SIG-M5 treated with dmso at 0.1 percent for 504 hours (cell line): Measurements from ENCODE around the gene PDGFB.

Source experiments
- DNase-seq: peaks from one replicate; lab custom pipeline; 2025; ENCODE audit not compliant: unreplicated experiment; lab: John Stamatoyannopoulos, UW

The PDGFB gene

GRCh38 chr22:39208013-39208680 is 36.6 kb downstream of the PDGFB start:
- DNase-seq, result no peak

DNA sequence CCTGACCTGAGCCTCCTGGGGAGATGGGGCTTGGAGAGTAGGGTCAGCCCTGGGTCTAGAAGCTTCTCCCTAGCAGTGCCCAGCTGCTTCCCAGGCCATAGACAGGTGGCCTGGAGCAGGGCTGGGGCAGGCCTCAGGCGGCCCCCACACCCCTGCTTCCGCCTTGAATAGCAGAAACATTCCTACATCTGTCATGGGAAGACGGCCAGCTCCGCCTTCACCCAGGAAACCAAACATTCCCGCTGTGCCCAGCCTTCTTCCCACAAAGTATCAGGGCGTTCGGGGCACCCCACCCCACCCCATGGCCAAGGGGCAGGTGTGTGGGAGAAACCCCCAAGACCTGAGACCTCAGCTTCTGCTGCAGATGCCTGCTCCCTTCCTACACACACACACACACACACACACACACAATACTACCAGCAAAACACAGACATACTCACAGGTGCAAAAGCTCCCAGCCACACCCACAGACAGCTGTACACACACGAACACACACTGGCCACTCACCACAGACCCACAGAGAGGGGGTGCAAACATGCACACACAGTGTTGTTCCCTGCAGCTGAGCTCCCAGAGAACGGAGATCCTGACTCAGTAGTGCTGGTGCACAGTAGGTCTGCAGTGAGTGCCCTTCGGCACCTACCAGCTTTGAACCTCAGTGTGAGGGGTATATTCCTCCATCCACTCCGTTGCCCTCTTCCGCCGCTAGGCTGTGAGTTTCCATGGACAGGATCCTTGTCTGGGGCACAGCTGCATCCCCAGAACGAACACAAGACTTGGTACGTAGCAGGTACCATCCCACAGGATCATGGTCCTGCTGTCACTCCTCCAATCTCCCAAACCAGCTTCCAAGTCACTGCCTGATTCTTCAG is 37.4 kb downstream of the PDGFB start:
- no peak for DNase-seq

- DNase-seq, result no peak
Observed at GRCh38 chr22:39206491-39206890, 38.3 kb downstream of the PDGFB start.

DNA sequence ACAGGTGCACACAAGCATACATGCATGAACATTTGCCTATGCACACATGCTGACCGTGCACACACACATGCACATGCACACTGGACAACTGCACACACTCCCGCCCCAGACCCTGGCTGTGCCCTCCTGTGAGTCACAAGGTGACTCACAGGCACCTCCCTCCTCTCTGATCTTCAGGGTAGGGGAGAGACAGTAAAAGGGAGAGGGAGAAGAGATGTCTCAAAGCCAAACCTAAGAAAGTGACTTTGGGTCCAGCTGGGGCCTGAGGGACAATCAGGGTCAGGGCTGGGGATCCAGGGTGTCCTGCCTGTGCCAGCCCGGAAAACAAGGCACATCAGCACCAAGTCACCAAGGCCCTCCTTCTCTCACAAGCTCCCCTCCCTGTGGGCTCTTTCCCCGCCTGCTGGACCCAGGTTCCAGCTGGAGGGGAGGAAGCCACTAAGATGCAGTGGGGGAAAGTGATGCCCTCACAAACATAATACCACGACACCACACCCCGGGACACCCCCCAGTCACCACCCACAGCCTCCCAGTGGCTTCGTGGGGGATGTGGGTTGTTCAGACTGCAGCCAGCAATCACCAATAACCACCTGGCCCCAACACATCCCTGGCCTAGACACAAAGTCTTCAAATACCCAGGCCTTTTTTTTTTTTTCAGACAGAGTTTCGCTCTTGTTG is 39.3 kb downstream of the PDGFB start:
- DNase-seq, result no peak

DNA sequence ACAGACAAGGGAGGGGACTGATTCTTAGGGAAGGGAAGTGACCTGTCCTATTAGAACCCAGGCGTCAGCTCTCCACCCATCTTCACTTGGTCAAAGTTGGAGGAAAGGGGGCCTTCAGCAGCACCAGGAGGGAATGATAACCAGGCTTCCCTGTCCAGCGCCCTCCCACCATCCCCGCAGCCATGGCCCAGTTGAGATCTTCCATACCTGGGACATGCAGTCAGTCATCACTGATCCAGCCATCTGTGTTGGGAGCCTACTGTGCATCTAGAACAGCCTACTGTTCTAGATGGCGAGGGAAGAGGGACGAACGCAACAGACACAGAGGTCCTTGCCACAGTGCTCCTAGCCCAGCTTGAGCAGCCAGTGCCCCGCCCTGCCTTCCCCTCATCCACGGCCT is 40.6 kb downstream of the PDGFB start:
- no peak for DNase-seq

- no peak for DNase-seq
Observed at GRCh38 chr22:39197578-39197977, 47.2 kb downstream of the PDGFB start.

GRCh38 chr22:39194098-39194497 is 50.7 kb downstream of the PDGFB start:
- DNase-seq, result no peak

DNA sequence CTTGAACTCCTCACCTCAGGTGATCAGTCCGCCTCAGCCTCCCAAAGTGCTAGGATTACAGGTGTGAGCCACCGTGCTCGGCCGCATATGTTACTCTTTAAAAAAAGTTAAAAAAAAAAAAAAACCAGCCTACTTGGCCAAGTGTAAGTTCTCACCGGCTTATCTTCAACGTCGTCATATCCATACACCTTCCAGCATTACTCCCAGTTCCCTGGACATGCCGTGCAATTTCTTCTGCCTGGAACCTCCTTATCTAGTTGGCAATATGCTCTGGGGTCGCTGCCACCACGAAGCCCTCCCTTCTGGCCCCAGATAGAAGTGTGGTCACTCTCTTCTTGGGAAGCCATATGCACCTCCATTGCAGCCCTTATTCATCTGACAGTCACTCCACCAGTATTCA is 56.0 kb downstream of the PDGFB start:
- DNase-seq, result no peak

DNA sequence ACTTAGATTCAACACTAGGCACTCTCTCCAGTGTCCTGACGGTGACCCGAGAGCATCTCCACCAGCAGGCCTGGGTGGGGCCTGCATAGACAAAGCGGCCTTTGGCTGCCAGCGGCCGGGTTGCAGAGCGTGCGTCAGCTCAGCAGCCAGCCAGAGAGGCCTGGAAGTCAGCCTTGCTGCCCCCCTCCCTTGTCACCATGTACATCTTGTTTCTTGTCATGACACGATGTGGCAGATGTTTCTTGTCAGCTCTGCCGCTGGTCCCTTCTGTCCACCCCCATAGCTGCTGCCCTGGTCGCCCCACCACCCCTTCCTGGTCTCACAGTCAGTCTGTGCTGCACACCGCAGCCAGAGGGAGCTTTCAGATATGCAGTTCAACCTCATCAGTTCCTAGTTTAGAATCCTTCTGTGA is 59.2 kb downstream of the PDGFB start:
- DNase-seq, result no peak

GRCh38 chr22:39184586-39185577 is 59.9 kb downstream of the PDGFB start:
- no peak for DNase-seq

DNA sequence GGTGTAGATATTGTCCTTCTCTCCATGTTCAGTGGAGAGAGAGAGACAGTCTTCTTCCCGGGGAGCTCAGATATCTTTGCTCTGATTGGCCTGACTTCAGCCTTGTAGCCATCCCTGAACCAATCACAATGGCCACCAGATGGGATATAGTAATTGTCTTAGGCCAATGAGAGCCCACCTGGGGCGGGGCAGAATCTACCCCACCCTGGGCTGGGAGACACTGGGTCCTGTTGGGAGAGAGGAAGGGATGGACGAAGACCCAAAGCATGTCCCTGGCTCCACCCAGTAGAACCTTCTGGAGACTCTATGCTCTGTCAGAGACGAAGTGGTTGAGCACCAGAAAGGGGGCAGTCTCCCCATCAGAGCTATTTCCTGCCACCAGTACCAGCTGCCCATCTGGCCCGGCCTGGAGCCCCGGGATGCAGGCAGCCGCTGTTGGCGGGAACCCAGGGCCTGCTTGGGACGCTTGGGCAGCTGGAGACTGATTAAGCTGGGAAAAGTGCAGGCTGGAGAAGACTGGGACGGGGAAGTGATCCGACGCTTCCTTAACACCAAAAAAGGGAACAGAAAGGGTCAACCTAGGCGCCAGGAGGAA is 60.7 kb downstream of the PDGFB start:
- DNase-seq, result no peak

DNA sequence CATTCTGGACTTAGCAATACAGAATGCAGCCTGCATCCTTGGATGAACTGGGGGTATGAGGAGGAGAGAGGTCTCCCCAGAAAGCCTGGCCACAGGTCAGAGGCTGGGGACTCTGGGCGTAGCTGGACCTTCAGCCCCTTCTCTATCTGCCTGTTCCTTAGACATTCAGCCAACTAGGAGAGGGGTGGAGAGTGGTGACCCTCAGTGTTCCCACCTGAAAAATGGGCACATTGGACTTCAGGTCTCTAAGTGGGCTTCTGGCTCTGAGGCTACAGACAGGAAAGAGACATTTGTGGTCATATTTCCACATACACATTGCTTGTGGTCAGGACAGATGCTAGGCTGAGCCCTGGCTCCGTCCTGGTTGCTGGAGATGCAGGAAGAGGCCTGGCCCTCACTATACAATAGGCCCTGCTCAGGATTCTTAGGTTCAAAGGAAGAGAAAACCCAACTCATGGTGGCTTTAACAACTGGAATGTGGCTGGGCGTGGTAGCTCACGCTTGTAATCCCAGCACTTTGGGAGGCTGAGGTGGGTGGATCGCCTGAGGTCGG is 62.2 kb downstream of the PDGFB start:
- no peak for DNase-seq

- no peak for DNase-seq
Observed at GRCh38 chr22:39181778-39182177, 63.0 kb downstream of the PDGFB start.

GRCh38 chr22:39181356-39181755 is 63.4 kb downstream of the PDGFB start:
- no peak for DNase-seq

DNA sequence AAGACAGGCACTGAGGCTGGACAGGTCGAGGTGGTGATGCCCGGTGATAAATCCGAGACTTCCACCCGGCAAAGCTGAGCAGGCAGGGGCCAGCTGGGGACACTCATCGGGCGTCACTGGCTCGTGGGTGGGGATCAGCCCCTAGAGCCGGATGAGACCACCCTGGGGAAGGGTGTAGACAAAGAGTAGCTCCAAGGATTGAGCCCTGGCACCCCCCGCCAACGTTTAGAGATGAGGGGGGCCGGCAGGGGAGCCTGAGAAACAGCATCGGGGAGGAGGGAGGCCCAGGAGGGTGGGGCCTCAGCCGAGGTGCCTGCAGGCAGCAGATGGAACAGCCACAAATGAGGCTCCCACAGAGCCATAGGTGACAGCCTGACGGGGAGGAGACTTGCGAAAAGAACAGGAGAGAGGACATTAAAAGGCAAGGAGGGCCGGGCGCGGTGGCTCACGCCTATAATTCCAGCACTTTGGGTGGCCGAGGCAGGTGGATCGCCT is 64.9 kb downstream of the PDGFB start:
- no peak for DNase-seq

DNA sequence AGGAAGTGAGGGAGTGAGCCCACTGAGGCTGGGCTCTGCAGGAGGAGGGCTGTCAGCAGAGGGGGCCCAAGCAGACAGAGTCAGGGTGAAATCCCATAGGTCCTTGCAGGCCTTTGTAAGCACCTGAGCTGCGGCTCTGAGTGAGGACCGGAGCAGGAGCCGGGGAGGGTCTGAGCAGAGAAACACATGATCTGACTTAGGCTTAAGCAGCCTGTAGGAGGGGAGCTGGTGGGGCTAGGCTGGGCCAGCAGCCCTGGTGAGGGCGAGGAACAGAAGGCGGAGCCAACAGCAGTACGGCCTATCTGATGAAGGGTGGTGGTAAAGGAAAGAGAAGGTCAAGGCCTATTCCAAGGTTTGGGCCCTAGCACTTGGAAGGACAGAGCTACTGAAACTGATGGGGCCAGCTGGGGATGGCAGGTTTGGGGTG is 65.4 kb downstream of the PDGFB start:
- DNase-seq, result no peak

DNA sequence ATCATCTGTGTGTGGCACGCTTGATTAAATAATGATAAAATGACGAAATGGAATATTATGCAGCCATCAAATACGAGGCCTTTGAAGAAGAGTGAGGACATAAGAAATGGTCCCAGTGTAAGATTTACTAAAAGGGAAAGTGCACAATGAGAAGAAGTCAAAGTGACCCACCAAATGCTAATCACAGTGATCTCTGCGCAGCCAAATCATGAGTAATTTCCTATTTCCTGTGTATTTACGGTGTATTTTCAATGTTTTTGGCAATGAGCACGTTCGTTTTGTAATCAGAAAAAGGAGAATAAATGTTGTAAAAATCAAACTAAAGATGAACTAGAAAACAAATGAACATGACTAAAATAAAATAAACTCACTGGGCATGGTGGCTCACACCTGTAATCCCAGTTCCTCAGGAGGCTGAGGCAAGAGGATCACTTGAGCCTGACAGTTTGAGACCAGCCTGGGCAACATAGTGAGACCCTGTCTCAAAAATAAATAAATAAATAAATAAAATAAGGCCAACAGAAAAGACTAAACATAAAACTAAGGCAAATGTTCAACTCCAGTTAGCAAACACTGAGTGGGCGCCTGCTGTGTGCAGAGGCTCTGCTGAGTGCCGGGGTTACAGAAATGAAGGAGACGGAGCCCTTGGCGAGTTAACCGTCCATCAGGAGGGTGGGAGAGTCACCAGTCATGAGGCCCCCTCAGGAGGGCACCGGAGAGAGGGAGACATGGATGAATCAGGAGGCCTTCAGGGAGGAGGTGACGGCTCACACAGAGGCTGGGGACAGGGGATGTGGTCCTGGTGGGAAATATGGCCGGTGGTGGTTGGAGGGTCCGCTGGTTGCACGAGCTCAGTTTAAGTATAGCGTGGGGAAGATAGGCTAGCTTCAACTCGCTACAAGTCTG is 66.3 kb downstream of the PDGFB start:
- no peak for DNase-seq

GRCh38 chr22:39177791-39178190 is 67.0 kb downstream of the PDGFB start:
- DNase-seq, result no peak

- no peak for DNase-seq
Observed at GRCh38 chr22:39177456-39177775, 67.4 kb downstream of the PDGFB start.
